ENCODE measurements around the gene SPOCK2. TPM values are rescaled to one million over a fixed set of nuclear protein-coding genes. Genes with fewer than 3 reads are reported as not detected.

SPOCK2 gene
- total RNA-seq, 1 experiment from 2014 or later: 1.1 TPM

GRCh38 chr10:72081210-72081609 is 7.1 kb downstream of the SPOCK2 start:
- DNase-seq (ENCODE audit: low read depth, low spot score) (no peak), ATAC-seq (no peak)
- no peaks in the 10 kb centered on the region for H3K27me3 ChIP-seq (ENCODE audit: insufficient read depth, low read length)
- no peak for TF ChIP-seq REST (IDR thresholded peaks at IDR 0.05; ENCODE audit: low read depth)
- no peak for TF ChIP-seq EGR1 (IDR thresholded peaks at IDR 0.05; ENCODE audit: low read depth)
- no peak for TF ChIP-seq SP1 (IDR thresholded peaks at IDR 0.05; ENCODE audit: low read depth)
- TF ChIP-seq EZH2 (IDR thresholded peaks at IDR 0.05): no peak
- TF ChIP-seq SRF (IDR thresholded peaks at IDR 0.05; ENCODE audit: low read depth): no peak
- no peak for TF ChIP-seq POLR2AphosphoS5 (IDR thresholded peaks at IDR 0.05; ENCODE audit: low read depth, low read length)
- no peak for TF ChIP-seq FOSL1 (IDR thresholded peaks at IDR 0.05; ENCODE audit: low read depth)
- TF ChIP-seq JUND (IDR thresholded peaks at IDR 0.05): no peak
- TF ChIP-seq ZFX (IDR thresholded peaks at IDR 0.05): no peak
- no peak for TF ChIP-seq YY1 (IDR thresholded peaks at IDR 0.05; ENCODE audit: extremely low read depth, insufficient replicate concordance, low read depth, low read length)
- H3K9me2 ChIP-seq (ENCODE audit: insufficient read depth): no peaks in the 10 kb centered on the region
- ChIA-PET CTCF (no interaction called here), POLR2A (no interaction called here), RAD21 (ENCODE audit: low non-redundant PET in 1 of 2, low total read pairs in 2 of 2, uncharacterized antibody in 2 of 2, unreplicated experiment in 2 of 2) (no interaction called here)
- peaks cover 22 to 34% of the 10 kb centered on the region in 2 experiments for H3K4me1 ChIP-seq (ENCODE audit: control insufficient read depth in 1 of 2, insufficient read depth in 2 of 2, low read length in 2 of 2)
- no peak overlapping the region for H3K9ac ChIP-seq (ENCODE audit: low read length)
- H3K4me3 ChIP-seq (replicated peaks in 1 of 2; ENCODE audit: low read depth in 1 of 2, low read length in 2 of 2): no peak overlapping the region
- H2AFZ ChIP-seq (ENCODE audit: low read depth, low read length, poor library complexity, severe bottlenecking): no peak overlapping the region
- no TSS peak for BruUV-seq (replicated peaks)
- peak overlapping the region; percentile 47; the same call in 1 of the 2 replicates for H3K4me2 ChIP-seq (ENCODE audit: low read length)
- intact Hi-C loops (cut with micrococcal nuclease): no loop called here
- no peaks in the 10 kb centered on the region for H3K79me2 ChIP-seq (ENCODE audit: insufficient read depth, low read length)
- H3K27ac ChIP-seq (ENCODE audit: low read depth, low read length): no peak overlapping the region
- H4K20me1 ChIP-seq (ENCODE audit: insufficient read depth): no peaks in the 10 kb centered on the region
- H3K9me3 ChIP-seq (ENCODE audit: control insufficient read depth in 1 of 2, insufficient read depth in 1 of 2, low read depth in 1 of 2, low read length in 2 of 2): no peaks in the 10 kb centered on the region
- H3K36me3 ChIP-seq (ENCODE audit: control insufficient read depth in 1 of 2, insufficient read depth in 2 of 2, low read length in 2 of 2): no peaks in the 10 kb centered on the region
